GM12892 (cell line): ENCODE data around the gene WIPI1. TPM values are rescaled to one million over a fixed set of nuclear protein-coding genes. Genes with fewer than 3 reads are reported as not detected.
"Not testable (repeated sequence)": the region's sequence is repeated elsewhere in the genome, so short reads cannot be mapped to it uniquely, and the experiment has no call there.

ENCODE experiments used
- DNase-seq: peaks from one replicate; pipeline ENCODE4 v3.0.0; 2011; ENCODE audit not compliant: insufficient read length
- FAIRE-seq: peaks from 2 replicates; lab custom pipeline; 2011; peaks lifted over from hg19 to GRCh38; lab: Jason Lieb, UNC
- POLR2A ChIP-seq: IDR thresholded peaks from 2 replicates; pipeline ENCODE4 v1.6.1; 2011; ENCODE audit warnings: low read depth, low read length, control low read depth
- POLR2AphosphoS5 ChIP-seq: IDR thresholded peaks from 2 replicates; pipeline ENCODE4 v1.6.1; 2011; ENCODE audit warnings: low read depth, low read length, control low read depth
- TAF1 ChIP-seq: IDR thresholded peaks from 2 replicates; pipeline ENCODE4 v1.6.1; 2011; ENCODE audit warnings: low read depth, mild to moderate bottlenecking, control low read depth, low read length, borderline replicate concordance
- polyA plus RNA-seq: library from polyadenylated mRNA; unstranded; fragments of >200 nt; gene quantifications from one replicate; pipeline ENCODE4 v1.2.1, GENCODE V29; 2012; ENCODE audit warnings: missing spikeins, inconsistent platforms; ENCODE audit not compliant: missing spikeins

Gene WIPI1
- 11.4 TPM for polyA plus RNA-seq

GRCh38 chr17:68457168-68457538 is at the start of gene WIPI1:
Gene WIPI1 (minus strand): TSS chr17:68457496. CDS start chr17:68457421, 75 bp downstream.
- TF ChIP-seq POLR2A (no peak; the same call in 1 of the 2 replicates), TAF1 (no peak), POLR2AphosphoS5 (no peak)
- DNase-seq (no peak), FAIRE-seq (peak; percentile 70)

GRCh38 chr17:68505951-68506350 is 48.7 kb upstream of the WIPI1 start:
- TF ChIP-seq TAF1 (no peak), POLR2AphosphoS5 (no peak), POLR2A (no peak)
- DNase-seq (no peak), FAIRE-seq (no peak)

GRCh38 chr17:68501074-68501473 is 43.8 kb upstream of the WIPI1 start:
- TF ChIP-seq POLR2AphosphoS5 (no peak), TAF1 (no peak), POLR2A (no peak)
- no peak for FAIRE-seq
- DNase-seq, result no peak

- DNase-seq, result no peak
- FAIRE-seq, result peak; percentile 5
- no peak for TF ChIP-seq POLR2AphosphoS5
- no peak for TF ChIP-seq TAF1
- TF ChIP-seq POLR2A, result no peak
These were observed 42.3 kb upstream of the WIPI1 start for GRCh38 chr17:68499587-68499986.

GRCh38 chr17:68498479-68499326 is 41.4 kb upstream of the WIPI1 start:
- peak; percentile 74 for FAIRE-seq
- no peak for DNase-seq
- TF ChIP-seq POLR2AphosphoS5 (no peak), TAF1 (no peak), POLR2A (no peak)

GRCh38 chr17:68497885-68498319 is 40.6 kb upstream of the WIPI1 start:
- TF ChIP-seq POLR2A (no peak), POLR2AphosphoS5 (no peak)
- DNase-seq (peak; percentile 53), FAIRE-seq (peak; percentile 94)

- FAIRE-seq, result no peak
- no peak for TF ChIP-seq POLR2A
- no peak for TF ChIP-seq POLR2AphosphoS5
- TF ChIP-seq TAF1, result no peak
- no peak for DNase-seq
These were observed 37.8 kb upstream of the WIPI1 start for GRCh38 chr17:68495081-68495480.

- FAIRE-seq, DNase-seq: not testable (repeated sequence)
These were observed 35.2 kb upstream of the WIPI1 start for GRCh38 chr17:68492394-68493054.

- DNase-seq, result no peak
- TF ChIP-seq POLR2AphosphoS5 (no peak), POLR2A (no peak), TAF1 (no peak)
- FAIRE-seq, result peak; percentile 79
These were observed 34.3 kb upstream of the WIPI1 start for GRCh38 chr17:68491381-68492231.

GRCh38 chr17:68489919-68490318 is 32.6 kb upstream of the WIPI1 start:
- no peak for FAIRE-seq
- TF ChIP-seq POLR2AphosphoS5, result no peak
- no peak for TF ChIP-seq TAF1
- no peak for TF ChIP-seq POLR2A
- DNase-seq, result no peak

- TF ChIP-seq POLR2AphosphoS5, result no peak
- TF ChIP-seq POLR2A, result no peak
- TF ChIP-seq TAF1, result no peak
- DNase-seq, result no peak
- FAIRE-seq, result no peak
These were observed 27.2 kb upstream of the WIPI1 start for GRCh38 chr17:68484458-68484857.
